Calu3 (cell line): ENCODE measurements around the gene NUP88. TPM values are rescaled to one million over a fixed set of nuclear protein-coding genes. Genes with fewer than 3 reads are reported as not detected.

Experiments
- BruUV-seq: library from RNA; stranded (reverse); fragments of 400-500 nt; replicated peaks from 2 replicates; lab custom pipeline; 2021; lab: Mats Ljungman, UMichigan
- CTCF ChIA-PET: fragments of 300-600 bp; sonication (Branson Sonifier 250); formaldehyde crosslinking; loops from one replicate; lab custom pipeline; 2022; ENCODE audit warnings: antibody characterized with exemption; lab: Charles Lee
- DNase-seq: peaks from one replicate; pipeline ENCODE4 v3.0.0; 2022
- H3K27ac Mint-ChIP-seq: one replicate; pipeline ENCODE4 v1.8.0; 2022; ENCODE audit warnings: mixed read lengths; ENCODE audit not compliant: unreplicated experiment
- H3K27me3 Mint-ChIP-seq: one replicate; pipeline ENCODE4 v1.8.0; 2022; ENCODE audit warnings: mixed read lengths; ENCODE audit not compliant: unreplicated experiment
- H3K36me3 Mint-ChIP-seq: one replicate; pipeline ENCODE4 v1.8.0; 2022; ENCODE audit warnings: mild to moderate bottlenecking, moderate library complexity, mixed read lengths; ENCODE audit not compliant: insufficient read depth, unreplicated experiment
- H3K4me1 Mint-ChIP-seq: one replicate; pipeline ENCODE4 v1.8.0; 2022; ENCODE audit warnings: mild to moderate bottlenecking, low read depth, mixed read lengths; ENCODE audit not compliant: unreplicated experiment
- H3K4me3 Mint-ChIP-seq: one replicate; pipeline ENCODE4 v1.8.0; 2022; ENCODE audit warnings: mild to moderate bottlenecking, low read depth, moderate library complexity, mixed read lengths; ENCODE audit not compliant: unreplicated experiment
- H3K9me3 Mint-ChIP-seq: one replicate; pipeline ENCODE4 v1.8.0; 2022; ENCODE audit warnings: low read depth, mixed read lengths; ENCODE audit not compliant: unreplicated experiment
- CTCF ChIP-seq: fragments of 200-600 bp; IDR thresholded peaks from one replicate; pipeline ENCODE4 v1.8.0; 2022; ENCODE audit warnings: antibody characterized with exemption; ENCODE audit not compliant: unreplicated experiment
- intact Hi-C: fragments of 100-400 bp; cut with micrococcal nuclease; formaldehyde crosslinking; loops from one replicate; pipeline ENCODE4 v1.10.0; 2022; ENCODE audit not compliant: unreplicated experiment
- total RNA-seq: library from RNA; stranded (reverse); gene quantifications from 2 replicates; pipeline ENCODE4 v1.2.3, GENCODE V29; 2022

NUP88 gene
- total RNA-seq, 1 experiment from 2014 or later = 67.2 TPM

DNA sequence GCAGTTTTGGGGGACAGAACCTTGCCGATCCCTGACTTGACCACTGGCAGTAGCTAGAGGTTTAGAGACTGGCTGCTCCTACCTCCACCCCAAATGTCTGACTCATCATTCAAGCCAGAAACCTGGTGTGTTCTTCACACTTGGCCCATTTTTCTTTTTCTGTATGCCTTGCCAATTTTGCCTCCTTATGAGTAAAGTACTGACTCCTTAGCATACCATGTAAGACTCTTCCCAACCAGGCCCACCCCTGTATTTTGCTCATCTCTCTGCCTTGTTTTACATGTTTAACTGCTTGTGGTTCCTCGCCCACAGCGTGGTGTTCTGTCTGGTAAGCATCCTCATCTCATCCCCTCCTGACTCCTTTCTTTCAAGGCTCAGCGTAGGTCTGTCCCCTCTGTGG, 37.9 kb downstream of the NUP88 start:
- BruUV-seq = no TSS peak
- no peaks in the 10 kb centered on the region for H3K4me1 Mint-ChIP-seq
- DNase-seq = no peak
- CTCF ChIA-PET = no interaction called here
- no peaks in the 10 kb centered on the region for H3K27me3 Mint-ChIP-seq
- H3K36me3 Mint-ChIP-seq = peaks cover 47% of the 10 kb centered on the region
- intact Hi-C loops = no loop called here
- no peak overlapping the region for H3K4me3 Mint-ChIP-seq
- no peak overlapping the region for H3K27ac Mint-ChIP-seq
- no peaks in the 10 kb centered on the region for H3K9me3 Mint-ChIP-seq
- TF ChIP-seq CTCF = no peak

DNA sequence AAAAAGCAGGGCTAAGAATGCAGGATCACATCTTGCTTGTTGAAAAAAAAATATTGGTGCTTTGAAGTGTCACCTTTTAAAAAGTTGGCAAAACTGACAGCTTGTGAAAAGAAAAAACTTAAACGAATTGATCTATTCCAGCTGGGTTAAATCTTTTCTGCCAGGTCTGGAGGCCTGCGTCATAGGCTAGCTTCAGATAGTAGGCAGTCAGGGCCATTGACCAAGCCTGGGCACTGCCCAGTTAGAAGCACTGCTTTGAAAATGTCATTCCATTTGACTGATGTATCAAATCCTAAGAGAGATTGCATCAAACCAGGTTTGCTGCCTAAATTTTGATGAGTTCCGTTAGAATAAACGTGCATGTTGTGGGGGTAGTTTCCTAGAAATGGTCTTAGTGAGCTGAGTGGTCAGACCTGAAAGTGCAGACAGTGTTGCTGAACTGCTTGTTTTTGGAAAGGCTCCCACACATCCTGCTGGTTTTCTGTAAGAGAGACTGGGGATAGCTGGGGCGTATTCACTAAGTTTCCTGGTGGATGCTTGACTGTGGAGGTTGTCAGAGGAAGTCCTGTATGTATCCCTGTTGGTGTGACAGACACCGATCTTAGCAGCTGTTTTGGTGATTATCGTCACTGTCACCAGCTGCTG, 38.8 kb downstream of the NUP88 start:
- H3K9me3 Mint-ChIP-seq = no peaks in the 10 kb centered on the region
- H3K4me3 Mint-ChIP-seq = no peak overlapping the region
- intact Hi-C loops = no loop called here
- CTCF ChIA-PET = no interaction called here
- H3K4me1 Mint-ChIP-seq = no peaks in the 10 kb centered on the region
- H3K27ac Mint-ChIP-seq = peak overlapping the region; percentile 82
- TF ChIP-seq CTCF = no peak
- no peaks in the 10 kb centered on the region for H3K27me3 Mint-ChIP-seq
- no peak for DNase-seq
- peaks cover 51% of the 10 kb centered on the region for H3K36me3 Mint-ChIP-seq
- no TSS peak for BruUV-seq

DNA sequence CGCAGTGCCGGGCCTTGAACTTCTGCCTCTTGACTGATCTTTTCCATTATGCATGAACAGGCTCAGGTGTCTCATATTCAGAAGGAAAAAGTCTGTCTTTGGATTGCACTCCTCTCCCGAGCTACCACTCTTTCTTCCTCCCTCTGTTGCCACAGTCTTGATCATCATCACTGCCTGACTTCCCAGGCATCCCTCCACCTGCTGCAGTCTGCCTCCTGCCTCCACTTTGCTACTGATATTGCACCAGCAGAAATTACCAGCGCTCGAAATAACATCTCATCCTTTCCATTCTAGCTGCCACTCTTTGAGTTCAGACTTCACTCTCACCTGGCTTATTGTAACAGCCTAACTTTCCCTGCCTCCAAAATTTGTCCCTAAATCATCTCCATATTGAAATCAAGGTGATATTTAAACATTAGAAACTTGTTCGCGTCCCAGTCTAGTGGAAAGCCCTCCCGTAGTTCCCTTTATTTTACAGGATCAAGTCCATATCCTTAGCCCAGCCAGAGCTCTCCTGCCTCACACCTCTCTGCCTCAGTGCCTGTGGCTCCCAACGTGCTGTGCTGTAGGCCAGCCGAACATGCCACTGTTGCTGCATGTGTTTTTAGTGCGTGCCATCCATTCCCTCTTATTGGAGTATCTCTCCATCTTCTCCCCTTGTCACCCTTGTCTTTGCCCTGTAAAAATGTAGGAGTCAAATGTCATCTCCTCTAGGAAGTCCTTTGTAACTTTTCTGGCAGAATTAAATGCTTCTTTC, 39.9 kb downstream of the NUP88 start:
- CTCF ChIA-PET = no interaction called here

DNA sequence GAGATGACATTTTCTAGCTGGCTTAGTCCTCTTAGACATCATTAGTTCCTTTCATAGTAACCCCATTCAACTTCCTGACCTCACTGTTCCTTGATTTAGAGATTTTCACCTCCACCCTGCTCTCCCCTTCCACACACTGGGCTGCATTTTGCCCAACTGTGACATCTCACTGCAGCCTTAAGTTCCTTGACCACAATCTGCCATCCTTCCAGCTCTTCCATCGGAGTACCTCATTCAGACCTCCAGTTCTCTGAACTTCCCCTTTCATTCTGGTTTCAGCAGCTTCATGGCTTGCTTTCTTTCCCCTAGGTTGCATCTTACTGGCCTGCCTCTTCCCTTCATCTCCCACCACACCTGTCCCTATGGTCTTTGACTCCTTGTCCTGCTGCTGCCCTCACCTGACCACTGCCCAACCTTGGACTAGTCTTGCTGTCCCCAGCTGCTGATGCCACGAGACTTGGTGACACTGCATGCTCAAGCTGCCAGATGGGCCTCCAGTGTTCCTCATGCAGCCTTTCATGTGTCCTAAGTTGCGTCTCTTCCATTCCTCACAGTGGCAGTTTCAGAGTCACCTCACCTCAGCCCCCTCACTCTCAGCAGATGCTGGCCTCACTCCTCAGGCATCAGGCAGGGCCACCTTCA, 40.8 kb downstream of the NUP88 start:
- no peaks in the 10 kb centered on the region for H3K4me1 Mint-ChIP-seq

More for the DNA sequence above, 39.9 kb downstream of the NUP88 start:
- DNase-seq = no peak
- H3K4me1 Mint-ChIP-seq = no peaks in the 10 kb centered on the region
- peaks cover 51% of the 10 kb centered on the region for H3K36me3 Mint-ChIP-seq
- no peaks in the 10 kb centered on the region for H3K27me3 Mint-ChIP-seq
- intact Hi-C loops = no loop called here
- no TSS peak for BruUV-seq
- H3K4me3 Mint-ChIP-seq = no peak overlapping the region
- TF ChIP-seq CTCF = no peak
- H3K9me3 Mint-ChIP-seq = no peaks in the 10 kb centered on the region
- peak overlapping the region; percentile 82 for H3K27ac Mint-ChIP-seq

More for the DNA sequence above, 40.8 kb downstream of the NUP88 start:
- no peaks in the 10 kb centered on the region for H3K27me3 Mint-ChIP-seq
- H3K4me3 Mint-ChIP-seq = no peak overlapping the region
- CTCF ChIA-PET = no interaction called here
- no peaks in the 10 kb centered on the region for H3K9me3 Mint-ChIP-seq
- H3K27ac Mint-ChIP-seq = peak overlapping the region; percentile 82
- BruUV-seq = no TSS peak
- intact Hi-C loops = no loop called here
- peaks cover 56% of the 10 kb centered on the region for H3K36me3 Mint-ChIP-seq
- TF ChIP-seq CTCF = no peak
- no peak for DNase-seq
